Stimulated activated CD4-positive, alpha-beta T cell treated with anti-CD3 and anti-CD28 coated beads, Interleukin-1b, Interleukin-23, amount 100 ng/mL, for 4 hours (primary cell): ENCODE measurements around the gene TEAD1.

Source experiments
- DNase-seq, 2 donors: peaks; one replicate each; pipeline ENCODE4 v3.0.0-alpha.2; 2020; ENCODE audit warnings: low read depth in 2 of 2

TEAD1 gene

GRCh38 chr11:12707500-12707880 is 33.3 kb downstream of the TEAD1 start:
- DNase-seq, result no peak

- no peak for DNase-seq
These were observed 37.3 kb downstream of the TEAD1 start for GRCh38 chr11:12711496-12711895.

GRCh38 chr11:12712132-12712531 is 37.9 kb downstream of the TEAD1 start:
- no peak for DNase-seq

- no peak for DNase-seq
These were observed 40.9 kb downstream of the TEAD1 start for GRCh38 chr11:12715131-12715530.

GRCh38 chr11:12715941-12716340 is 41.7 kb downstream of the TEAD1 start:
- DNase-seq, result no peak

- no peak for DNase-seq
These were observed 42.6 kb downstream of the TEAD1 start for GRCh38 chr11:12716816-12717215.

GRCh38 chr11:12717851-12718291 is 43.6 kb downstream of the TEAD1 start:
- no peak for DNase-seq

GRCh38 chr11:12719221-12719620 is 45.0 kb downstream of the TEAD1 start:
- no peak for DNase-seq

GRCh38 chr11:12721816-12722604 is 47.8 kb downstream of the TEAD1 start:
- DNase-seq, result no peak

GRCh38 chr11:12723421-12724300 is 49.4 kb downstream of the TEAD1 start:
- no peak for DNase-seq

- DNase-seq, result no peak
These were observed 50.3 kb downstream of the TEAD1 start for GRCh38 chr11:12724301-12725054.

GRCh38 chr11:12725055-12725862 is 51.0 kb downstream of the TEAD1 start:
- DNase-seq, result no peak

GRCh38 chr11:12725863-12726682 is 51.9 kb downstream of the TEAD1 start:
- no peak for DNase-seq

GRCh38 chr11:12727563-12728211 is 53.5 kb downstream of the TEAD1 start:
- DNase-seq, result no peak

GRCh38 chr11:12728417-12728816 is 54.2 kb downstream of the TEAD1 start:
- no peak for DNase-seq

- DNase-seq, result no peak
These were observed 55.7 kb downstream of the TEAD1 start for GRCh38 chr11:12729941-12730340.

- no peak for DNase-seq
These were observed 57.7 kb downstream of the TEAD1 start for GRCh38 chr11:12731841-12732336.

- no peak for DNase-seq
These were observed 58.9 kb downstream of the TEAD1 start for GRCh38 chr11:12733091-12733490.

GRCh38 chr11:12734625-12735024 is 60.4 kb downstream of the TEAD1 start:
- no peak for DNase-seq

GRCh38 chr11:12735262-12735661 is 61.0 kb downstream of the TEAD1 start:
- DNase-seq, result no peak
